Myometrial cell (primary cell): ENCODE data around the gene TMEM174. TPM values are rescaled to one million over a fixed set of nuclear protein-coding genes. Genes with fewer than 3 reads are reported as not detected.

ENCODE experiments used
- total RNA-seq: library from RNA; depleted of rRNA; stranded (reverse); fragments of >200 nt; gene quantifications from 2 replicates; pipeline ENCODE4 v1.2.3, GENCODE V29; 2015

Gene TMEM174, protein sequence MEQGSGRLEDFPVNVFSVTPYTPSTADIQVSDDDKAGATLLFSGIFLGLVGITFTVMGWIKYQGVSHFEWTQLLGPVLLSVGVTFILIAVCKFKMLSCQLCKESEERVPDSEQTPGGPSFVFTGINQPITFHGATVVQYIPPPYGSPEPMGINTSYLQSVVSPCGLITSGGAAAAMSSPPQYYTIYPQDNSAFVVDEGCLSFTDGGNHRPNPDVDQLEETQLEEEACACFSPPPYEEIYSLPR
- not detected in 2 replicates for total RNA-seq

DNA sequence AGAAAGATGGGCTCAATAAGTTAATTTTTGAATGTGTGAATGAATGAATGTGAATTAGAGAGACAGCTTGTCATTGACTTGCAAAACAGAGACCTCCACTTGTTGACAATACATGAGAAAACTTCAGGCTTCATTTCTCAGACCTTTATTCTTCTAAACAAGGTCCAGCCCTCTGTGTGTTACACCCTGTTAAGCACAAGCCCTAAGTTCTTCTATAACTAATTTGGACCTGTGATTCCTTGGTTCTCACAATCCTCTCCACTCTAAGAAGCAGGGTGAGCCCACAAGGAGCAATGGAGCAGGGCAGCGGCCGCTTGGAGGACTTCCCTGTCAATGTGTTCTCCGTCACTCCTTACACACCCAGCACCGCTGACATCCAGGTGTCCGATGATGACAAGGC is at the start of gene TMEM174:
TSS of gene TMEM174 (plus strand) at position 243 of the 400 bp plus-strand sequence. CDS start at position 294, 51 bp downstream.

Other genes with a start within 250 kb of the TMEM174 start
- 6.7 and 21.9 TPM in 2 replicates for gene FCHO2, start 217.2 kb upstream of the TMEM174 start, total RNA-seq
- gene TMEM171, start 52.6 kb upstream of the TMEM174 start, total RNA-seq: 8.7 and 9.8 TPM in 2 replicates